ENCODE measurements around the gene KCP. TPM values are rescaled to one million over a fixed set of nuclear protein-coding genes. Genes with fewer than 3 reads are reported as not detected.

KCP gene
- total RNA-seq, 3 donors from 2014 or later = 0.33 to 2.2 (median 0.88) TPM

DNA sequence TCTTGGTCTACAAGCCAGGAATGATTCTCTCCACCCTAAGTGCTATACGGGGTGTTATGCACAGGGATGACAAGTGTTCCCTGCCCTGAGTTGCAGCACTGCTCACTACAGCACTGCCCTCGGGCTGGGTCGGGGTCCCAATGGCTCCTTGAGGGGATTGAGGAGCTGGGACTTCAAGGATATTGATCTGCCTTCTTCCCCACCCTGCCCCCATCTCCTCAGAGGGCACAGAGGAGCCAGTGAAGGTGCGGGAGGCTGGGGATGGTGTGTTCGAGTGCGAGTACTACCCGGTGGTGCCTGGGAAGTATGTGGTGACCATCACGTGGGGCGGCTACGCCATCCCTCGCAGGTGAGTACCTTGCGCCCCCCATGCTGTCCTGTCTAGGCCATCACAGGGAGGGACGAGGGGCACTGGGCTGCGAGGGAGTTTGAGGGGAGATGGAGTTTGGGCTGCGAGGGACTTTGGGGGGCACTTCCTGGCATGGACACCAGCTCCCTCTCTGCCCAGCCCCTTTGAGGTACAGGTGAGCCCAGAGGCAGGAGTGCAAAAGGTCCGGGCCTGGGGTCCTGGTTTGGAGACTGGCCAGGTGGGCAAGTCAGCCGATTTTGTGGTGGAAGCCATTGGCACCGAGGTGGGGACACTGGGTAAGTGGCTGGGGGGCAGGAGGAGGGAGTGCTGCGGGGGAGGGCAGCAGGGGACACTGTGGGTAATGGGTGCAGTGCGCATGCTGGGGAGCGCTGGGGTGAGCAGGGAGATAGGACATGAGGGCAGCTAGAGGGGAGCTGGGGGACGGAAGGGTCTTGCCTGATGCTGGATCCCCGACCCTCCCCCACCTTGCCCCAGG is 70.0 kb downstream of the KCP start:
- DNase-seq (ENCODE audit: low spot score in 2 of 2) = no peak
- Histone ChIP-seq H3K9me3 (no peaks in the 10 kb centered on the region), H3K36me3 (no peaks in the 10 kb centered on the region), H3K4me3 (no peak overlapping the region), H3K27me3 (no peaks in the 10 kb centered on the region), H3K4me1 (no peaks in the 10 kb centered on the region), H3K27ac (no peak overlapping the region)
- TF ChIP-seq POLR2A (IDR thresholded peaks at IDR 0.05) (no peak), POLR2AphosphoS5 (IDR thresholded peaks at IDR 0.05) (no peak)
- TF ChIP-seq, protein P1, sequence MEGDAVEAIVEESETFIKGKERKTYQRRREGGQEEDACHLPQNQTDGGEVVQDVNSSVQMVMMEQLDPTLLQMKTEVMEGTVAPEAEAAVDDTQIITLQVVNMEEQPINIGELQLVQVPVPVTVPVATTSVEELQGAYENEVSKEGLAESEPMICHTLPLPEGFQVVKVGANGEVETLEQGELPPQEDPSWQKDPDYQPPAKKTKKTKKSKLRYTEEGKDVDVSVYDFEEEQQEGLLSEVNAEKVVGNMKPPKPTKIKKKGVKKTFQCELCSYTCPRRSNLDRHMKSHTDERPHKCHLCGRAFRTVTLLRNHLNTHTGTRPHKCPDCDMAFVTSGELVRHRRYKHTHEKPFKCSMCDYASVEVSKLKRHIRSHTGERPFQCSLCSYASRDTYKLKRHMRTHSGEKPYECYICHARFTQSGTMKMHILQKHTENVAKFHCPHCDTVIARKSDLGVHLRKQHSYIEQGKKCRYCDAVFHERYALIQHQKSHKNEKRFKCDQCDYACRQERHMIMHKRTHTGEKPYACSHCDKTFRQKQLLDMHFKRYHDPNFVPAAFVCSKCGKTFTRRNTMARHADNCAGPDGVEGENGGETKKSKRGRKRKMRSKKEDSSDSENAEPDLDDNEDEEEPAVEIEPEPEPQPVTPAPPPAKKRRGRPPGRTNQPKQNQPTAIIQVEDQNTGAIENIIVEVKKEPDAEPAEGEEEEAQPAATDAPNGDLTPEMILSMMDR (IDR thresholded peaks at IDR 0.05) = no peak
- intact Hi-C loops (cut with DNase I; ENCODE audit: low total_unique reads) = no loop called here

DNA sequence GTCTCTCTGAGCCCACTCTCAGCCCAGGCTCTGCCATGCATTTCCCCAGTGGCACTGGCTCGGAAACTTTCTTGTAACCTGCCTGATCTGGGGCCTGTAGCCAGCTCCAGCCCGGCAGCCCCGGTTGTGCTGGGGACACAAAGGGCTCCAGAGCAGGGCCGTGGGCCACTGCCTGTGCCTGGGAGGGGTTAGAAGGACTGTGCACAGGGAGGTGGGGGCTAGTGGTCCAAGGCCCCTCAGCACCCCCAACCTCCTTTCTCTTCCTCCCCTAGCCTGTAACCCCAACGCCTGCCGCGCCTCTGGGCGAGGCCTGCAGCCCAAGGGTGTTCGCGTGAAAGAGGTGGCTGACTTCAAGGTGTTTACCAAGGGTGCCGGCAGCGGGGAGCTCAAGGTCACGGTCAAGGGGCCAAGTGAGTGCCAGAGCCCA is 70.7 kb downstream of the KCP start:
- Histone ChIP-seq H3K4me3 (no peak overlapping the region), H3K27me3 (no peaks in the 10 kb centered on the region), H3K4me1 (no peaks in the 10 kb centered on the region), H3K9me3 (no peaks in the 10 kb centered on the region), H3K27ac (no peak overlapping the region), H3K36me3 (no peaks in the 10 kb centered on the region)
- intact Hi-C loops (cut with DNase I; ENCODE audit: low total_unique reads) = no loop called here
- DNase-seq (ENCODE audit: low spot score in 2 of 2) = no peak
- TF ChIP-seq POLR2A (IDR thresholded peaks at IDR 0.05) (no peak), POLR2AphosphoS5 (IDR thresholded peaks at IDR 0.05) (no peak)
- TF ChIP-seq, protein P1 (IDR thresholded peaks at IDR 0.05) = no peak

DNA sequence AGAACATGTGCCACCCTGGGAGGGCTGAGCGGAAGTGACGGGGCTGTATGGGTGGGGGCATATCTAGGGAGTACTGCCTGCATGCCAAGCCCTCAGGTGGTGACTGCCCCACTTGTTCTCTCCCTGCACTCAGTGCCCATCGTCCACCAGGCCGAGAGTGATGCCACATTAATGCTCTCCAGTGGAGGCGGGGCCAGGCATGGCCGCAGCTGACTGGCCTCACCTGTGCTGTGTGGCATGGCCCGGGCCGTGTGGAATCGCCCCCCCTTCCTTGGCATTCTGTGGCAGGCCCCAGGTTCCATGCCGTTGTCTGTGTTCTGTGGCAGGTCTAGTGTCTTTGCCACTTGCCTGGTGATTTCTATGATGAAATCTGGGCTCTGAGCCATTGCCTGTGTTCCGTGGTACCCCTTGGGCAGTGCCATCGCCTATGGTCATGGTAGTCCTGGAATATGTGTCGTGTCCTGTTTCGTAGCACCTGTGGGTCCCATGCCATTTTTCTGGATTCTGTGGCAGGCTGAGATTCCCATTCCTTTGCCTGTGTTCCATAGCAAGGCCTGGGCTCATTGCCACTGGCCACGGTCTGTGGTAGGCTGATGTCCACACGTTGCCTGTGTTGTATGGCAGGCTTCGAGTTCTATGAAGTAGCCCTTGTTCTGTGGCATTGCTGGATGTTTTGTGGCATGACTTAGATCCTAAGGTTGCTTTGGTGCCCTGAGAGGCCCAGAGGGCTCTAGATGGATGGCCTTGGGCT is 71.4 kb downstream of the KCP start:
- no peaks in the 10 kb centered on the region for H3K27me3 ChIP-seq
- no peaks in the 10 kb centered on the region for H3K4me1 ChIP-seq
- DNase-seq (ENCODE audit: low spot score in 2 of 2) = no peak
- no peaks in the 10 kb centered on the region for H3K9me3 ChIP-seq
- no peaks in the 10 kb centered on the region for H3K36me3 ChIP-seq
- intact Hi-C loops (cut with DNase I; ENCODE audit: low total_unique reads) = no loop called here
- H3K27ac ChIP-seq = no peak overlapping the region
- TF ChIP-seq POLR2A (IDR thresholded peaks at IDR 0.05) = no peak
- TF ChIP-seq POLR2AphosphoS5 (IDR thresholded peaks at IDR 0.05) = no peak
- TF ChIP-seq, protein P1 (IDR thresholded peaks at IDR 0.05) = no peak
- no peak overlapping the region for H3K4me3 ChIP-seq

DNA sequence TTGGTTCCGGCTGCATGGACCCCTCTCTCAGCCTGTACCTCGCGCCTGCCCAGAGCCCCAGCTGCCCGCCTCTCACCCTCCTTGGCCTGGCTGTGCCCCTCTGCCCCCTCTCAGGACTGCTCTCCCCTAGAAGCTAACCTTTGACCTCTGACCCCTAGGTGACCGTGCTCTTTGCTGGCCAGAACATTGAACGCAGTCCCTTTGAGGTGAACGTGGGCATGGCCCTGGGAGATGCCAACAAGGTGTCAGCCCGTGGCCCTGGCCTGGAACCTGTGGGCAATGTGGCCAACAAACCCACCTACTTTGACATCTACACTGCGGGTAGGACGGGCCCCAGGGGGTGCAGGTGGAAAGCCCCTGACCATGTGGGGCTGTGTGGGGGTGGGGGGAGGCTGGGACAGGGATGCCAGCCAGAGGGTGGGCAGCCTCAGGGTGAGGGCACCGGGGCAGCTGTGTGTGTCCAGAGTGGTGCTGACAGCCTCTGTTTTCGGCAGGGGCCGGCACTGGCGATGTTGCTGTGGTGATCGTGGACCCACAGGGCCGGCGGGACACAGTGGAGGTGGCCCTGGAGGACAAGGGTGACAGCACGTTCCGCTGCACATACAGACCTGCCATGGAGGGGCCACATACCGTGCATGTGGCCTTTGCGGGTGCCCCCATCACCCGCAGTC is 72.3 kb downstream of the KCP start:
- TF ChIP-seq, protein P1 (IDR thresholded peaks at IDR 0.05) = no peak
- Histone ChIP-seq H3K27me3 (no peaks in the 10 kb centered on the region), H3K4me1 (peaks cover 0 to 6% of the 10 kb centered on the region in 2 donors), H3K36me3 (no peaks in the 10 kb centered on the region), H3K4me3 (no peak overlapping the region), H3K9me3 (no peaks in the 10 kb centered on the region), H3K27ac (no peak overlapping the region)
- no peak for DNase-seq (ENCODE audit: low spot score in 2 of 2)
- intact Hi-C loops (cut with DNase I; ENCODE audit: low total_unique reads) = no loop called here

Data from breast epithelium (tissue), 4 donors.